ENCODE results near the gene SNAPC2. TPM values are rescaled to one million over a fixed set of nuclear protein-coding genes. Genes with fewer than 3 reads are reported as not detected.

SNAPC2 gene
- total RNA-seq, 1 experiment from 2014 or later, result 23.2 TPM

DNA sequence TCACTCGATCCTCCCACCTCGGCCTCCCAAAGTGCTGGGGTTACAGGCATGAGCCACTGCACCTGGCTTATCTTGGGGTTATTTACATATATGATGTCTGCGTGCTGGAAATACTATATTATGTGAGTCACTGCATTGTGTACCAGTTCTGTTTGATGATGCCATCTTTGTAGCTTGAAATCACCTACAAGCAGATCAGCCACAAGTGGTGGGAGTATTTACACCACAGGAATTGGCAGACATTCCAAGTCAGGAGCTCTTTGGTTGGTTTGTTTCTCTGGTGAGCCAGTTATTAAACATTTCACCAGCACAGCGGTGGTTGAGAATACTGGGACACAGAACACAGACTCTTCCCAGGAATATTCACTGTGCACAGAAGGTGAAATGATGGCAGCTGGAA, 27.8 kb downstream of the SNAPC2 start:
- no peak for DNase-seq (ENCODE audit: low spot score)
- CTCF ChIA-PET, result interaction anchor here (1.3 kb wide), 1 partner anchor 55 kb away, joined by 3 read pairs; no protein-coding TSS in a partner anchor
- H3K4me3 Mint-ChIP-seq, result no peak overlapping the region
- no peak overlapping the region for H3K27ac Mint-ChIP-seq
- H3K9me3 Mint-ChIP-seq, result no peaks in the 10 kb centered on the region
- TF ChIP-seq, protein P1, sequence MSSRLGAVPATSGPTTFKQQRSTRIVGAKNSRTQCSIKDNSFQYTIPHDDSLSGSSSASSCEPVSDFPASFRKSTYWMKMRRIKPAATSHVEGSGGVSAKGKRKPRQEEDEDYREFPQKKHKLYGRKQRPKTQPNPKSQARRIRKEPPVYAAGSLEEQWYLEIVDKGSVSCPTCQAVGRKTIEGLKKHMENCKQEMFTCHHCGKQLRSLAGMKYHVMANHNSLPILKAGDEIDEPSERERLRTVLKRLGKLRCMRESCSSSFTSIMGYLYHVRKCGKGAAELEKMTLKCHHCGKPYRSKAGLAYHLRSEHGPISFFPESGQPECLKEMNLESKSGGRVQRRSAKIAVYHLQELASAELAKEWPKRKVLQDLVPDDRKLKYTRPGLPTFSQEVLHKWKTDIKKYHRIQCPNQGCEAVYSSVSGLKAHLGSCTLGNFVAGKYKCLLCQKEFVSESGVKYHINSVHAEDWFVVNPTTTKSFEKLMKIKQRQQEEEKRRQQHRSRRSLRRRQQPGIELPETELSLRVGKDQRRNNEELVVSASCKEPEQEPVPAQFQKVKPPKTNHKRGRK (CRISPR knock-in tag; IDR thresholded peaks at IDR 0.05; ENCODE audit: borderline replicate concordance), result no peak
- TF ChIP-seq GTF2I (CRISPR knock-in tag; conservative IDR thresholded peaks at IDR 0.05) (no peak), NFYB (CRISPR knock-in tag; conservative IDR thresholded peaks at IDR 0.05; ENCODE audit: low read depth) (no peak), KAT7 (CRISPR knock-in tag; IDR thresholded peaks at IDR 0.05; ENCODE audit: borderline replicate concordance) (no peak), FOXP1 (CRISPR knock-in tag; IDR thresholded peaks at IDR 0.05; ENCODE audit: borderline replicate concordance) (no peak), ZBTB21 (CRISPR knock-in tag; IDR thresholded peaks at IDR 0.05; ENCODE audit: borderline replicate concordance) (no peak), ZNF232 (CRISPR knock-in tag; IDR thresholded peaks at IDR 0.05) (no peak), ZNF219 (CRISPR knock-in tag; IDR thresholded peaks at IDR 0.05; ENCODE audit: borderline replicate concordance) (no peak), NR1H2 (CRISPR knock-in tag; IDR thresholded peaks at IDR 0.05) (no peak), SMAD3 (CRISPR knock-in tag; IDR thresholded peaks at IDR 0.05; ENCODE audit: borderline replicate concordance) (no peak), HMGA2 (CRISPR knock-in tag; IDR thresholded peaks at IDR 0.05) (no peak), CREM (CRISPR knock-in tag; IDR thresholded peaks at IDR 0.05) (no peak), OVOL2 (CRISPR knock-in tag; IDR thresholded peaks at IDR 0.05; ENCODE audit: borderline replicate concordance) (no peak)
- TF ChIP-seq, protein P2, sequence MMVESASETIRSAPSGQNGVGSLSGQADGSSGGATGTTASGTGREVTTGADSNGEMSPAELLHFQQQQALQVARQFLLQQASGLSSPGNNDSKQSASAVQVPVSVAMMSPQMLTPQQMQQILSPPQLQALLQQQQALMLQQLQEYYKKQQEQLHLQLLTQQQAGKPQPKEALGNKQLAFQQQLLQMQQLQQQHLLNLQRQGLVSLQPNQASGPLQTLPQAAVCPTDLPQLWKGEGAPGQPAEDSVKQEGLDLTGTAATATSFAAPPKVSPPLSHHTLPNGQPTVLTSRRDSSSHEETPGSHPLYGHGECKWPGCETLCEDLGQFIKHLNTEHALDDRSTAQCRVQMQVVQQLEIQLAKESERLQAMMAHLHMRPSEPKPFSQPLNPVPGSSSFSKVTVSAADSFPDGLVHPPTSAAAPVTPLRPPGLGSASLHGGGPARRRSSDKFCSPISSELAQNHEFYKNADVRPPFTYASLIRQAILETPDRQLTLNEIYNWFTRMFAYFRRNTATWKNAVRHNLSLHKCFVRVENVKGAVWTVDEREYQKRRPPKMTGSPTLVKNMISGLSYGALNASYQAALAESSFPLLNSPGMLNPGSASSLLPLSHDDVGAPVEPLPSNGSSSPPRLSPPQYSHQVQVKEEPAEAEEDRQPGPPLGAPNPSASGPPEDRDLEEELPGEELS (CRISPR knock-in tag; IDR thresholded peaks at IDR 0.05), result no peak
- TF ChIP-seq, protein P3, sequence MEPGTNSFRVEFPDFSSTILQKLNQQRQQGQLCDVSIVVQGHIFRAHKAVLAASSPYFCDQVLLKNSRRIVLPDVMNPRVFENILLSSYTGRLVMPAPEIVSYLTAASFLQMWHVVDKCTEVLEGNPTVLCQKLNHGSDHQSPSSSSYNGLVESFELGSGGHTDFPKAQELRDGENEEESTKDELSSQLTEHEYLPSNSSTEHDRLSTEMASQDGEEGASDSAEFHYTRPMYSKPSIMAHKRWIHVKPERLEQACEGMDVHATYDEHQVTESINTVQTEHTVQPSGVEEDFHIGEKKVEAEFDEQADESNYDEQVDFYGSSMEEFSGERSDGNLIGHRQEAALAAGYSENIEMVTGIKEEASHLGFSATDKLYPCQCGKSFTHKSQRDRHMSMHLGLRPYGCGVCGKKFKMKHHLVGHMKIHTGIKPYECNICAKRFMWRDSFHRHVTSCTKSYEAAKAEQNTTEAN (CRISPR knock-in tag; IDR thresholded peaks at IDR 0.05), result no peak
- TF ChIP-seq, protein P4, sequence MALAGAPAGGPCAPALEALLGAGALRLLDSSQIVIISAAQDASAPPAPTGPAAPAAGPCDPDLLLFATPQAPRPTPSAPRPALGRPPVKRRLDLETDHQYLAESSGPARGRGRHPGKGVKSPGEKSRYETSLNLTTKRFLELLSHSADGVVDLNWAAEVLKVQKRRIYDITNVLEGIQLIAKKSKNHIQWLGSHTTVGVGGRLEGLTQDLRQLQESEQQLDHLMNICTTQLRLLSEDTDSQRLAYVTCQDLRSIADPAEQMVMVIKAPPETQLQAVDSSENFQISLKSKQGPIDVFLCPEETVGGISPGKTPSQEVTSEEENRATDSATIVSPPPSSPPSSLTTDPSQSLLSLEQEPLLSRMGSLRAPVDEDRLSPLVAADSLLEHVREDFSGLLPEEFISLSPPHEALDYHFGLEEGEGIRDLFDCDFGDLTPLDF (CRISPR knock-in tag; IDR thresholded peaks at IDR 0.05), result no peak
- TF ChIP-seq, protein P5, sequence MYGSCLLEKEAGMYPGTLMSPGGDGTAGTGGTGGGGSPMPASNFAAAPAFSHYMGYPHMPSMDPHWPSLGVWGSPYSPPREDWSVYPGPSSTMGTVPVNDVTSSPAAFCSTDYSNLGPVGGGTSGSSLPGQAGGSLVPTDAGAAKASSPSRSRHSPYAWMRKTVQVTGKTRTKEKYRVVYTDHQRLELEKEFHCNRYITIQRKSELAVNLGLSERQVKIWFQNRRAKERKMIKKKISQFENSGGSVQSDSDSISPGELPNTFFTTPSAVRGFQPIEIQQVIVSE (CRISPR knock-in tag; IDR thresholded peaks at IDR 0.05; ENCODE audit: borderline replicate concordance), result no peak
- TF ChIP-seq, protein P6, sequence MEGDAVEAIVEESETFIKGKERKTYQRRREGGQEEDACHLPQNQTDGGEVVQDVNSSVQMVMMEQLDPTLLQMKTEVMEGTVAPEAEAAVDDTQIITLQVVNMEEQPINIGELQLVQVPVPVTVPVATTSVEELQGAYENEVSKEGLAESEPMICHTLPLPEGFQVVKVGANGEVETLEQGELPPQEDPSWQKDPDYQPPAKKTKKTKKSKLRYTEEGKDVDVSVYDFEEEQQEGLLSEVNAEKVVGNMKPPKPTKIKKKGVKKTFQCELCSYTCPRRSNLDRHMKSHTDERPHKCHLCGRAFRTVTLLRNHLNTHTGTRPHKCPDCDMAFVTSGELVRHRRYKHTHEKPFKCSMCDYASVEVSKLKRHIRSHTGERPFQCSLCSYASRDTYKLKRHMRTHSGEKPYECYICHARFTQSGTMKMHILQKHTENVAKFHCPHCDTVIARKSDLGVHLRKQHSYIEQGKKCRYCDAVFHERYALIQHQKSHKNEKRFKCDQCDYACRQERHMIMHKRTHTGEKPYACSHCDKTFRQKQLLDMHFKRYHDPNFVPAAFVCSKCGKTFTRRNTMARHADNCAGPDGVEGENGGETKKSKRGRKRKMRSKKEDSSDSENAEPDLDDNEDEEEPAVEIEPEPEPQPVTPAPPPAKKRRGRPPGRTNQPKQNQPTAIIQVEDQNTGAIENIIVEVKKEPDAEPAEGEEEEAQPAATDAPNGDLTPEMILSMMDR (IDR thresholded peaks at IDR 0.05), result no peak
- POLR2A ChIA-PET, result no interaction called here
- peaks cover 2% of the 10 kb centered on the region; the same call in 1 of the 2 replicates for H3K27me3 Mint-ChIP-seq (ENCODE audit: low read depth)
- peaks cover 6% of the 10 kb centered on the region; the same call in 1 of the 2 replicates for H3K4me1 Mint-ChIP-seq
- H3K36me3 Mint-ChIP-seq, result peaks cover 13% of the 10 kb centered on the region; the same call in 1 of the 2 replicates
- ATAC-seq, result no peak

Measured in WTC11 (cell line).